Measurements from ENCODE around the gene DLEC1.

The DLEC1 gene

GRCh38 chr3:38139652-38140051 is 100.6 kb downstream of the DLEC1 start:
- H3K27ac ChIP-seq: no peak overlapping the region
- TF ChIP-seq CTCF (IDR thresholded peaks at IDR 0.05; ENCODE audit: low read depth, low read length, missing control alignments): no peak

GRCh38 chr3:38140326-38141172 is 101.5 kb downstream of the DLEC1 start:
- H3K4me3 ChIP-seq (ENCODE audit: low read depth, low read length): no peak overlapping the region
- no peak for DNase-seq
- H3K27me3 ChIP-seq (replicated peaks): no peaks in the 10 kb centered on the region
- peaks cover 2% of the 10 kb centered on the region for H3K36me3 ChIP-seq (replicated peaks)
- H3K27ac ChIP-seq: no peak overlapping the region
- TF ChIP-seq CTCF (IDR thresholded peaks at IDR 0.05; ENCODE audit: low read depth, low read length, missing control alignments): no peak
- in situ Hi-C loops (cut with HindIII; ENCODE audit: low pct_ligation_motif_present, low sequenced_read_pairs): no loop called here

More at GRCh38 chr3:38139652-38140051, 100.6 kb downstream of the DLEC1 start:
- Histone ChIP-seq H3K4me3 (ENCODE audit: low read depth, low read length) (peak overlapping the region; percentile 82), H3K36me3 (replicated peaks) (peaks cover 2% of the 10 kb centered on the region), H3K27me3 (replicated peaks) (no peaks in the 10 kb centered on the region)
- in situ Hi-C loops (cut with HindIII; ENCODE audit: low pct_ligation_motif_present, low sequenced_read_pairs): no loop called here
- DNase-seq: no peak

GRCh38 chr3:38141173-38141951 is 102.4 kb downstream of the DLEC1 start:
- Histone ChIP-seq H3K4me3 (ENCODE audit: low read depth, low read length) (no peak overlapping the region), H3K36me3 (replicated peaks) (peaks cover 2% of the 10 kb centered on the region), H3K27ac (no peak overlapping the region), H3K27me3 (replicated peaks) (no peaks in the 10 kb centered on the region)
- no peak for DNase-seq
- in situ Hi-C loops (cut with HindIII; ENCODE audit: low pct_ligation_motif_present, low sequenced_read_pairs): no loop called here
- no peak for TF ChIP-seq CTCF (IDR thresholded peaks at IDR 0.05; ENCODE audit: low read depth, low read length, missing control alignments)

GRCh38 chr3:38141952-38142273 is 102.9 kb downstream of the DLEC1 start:
- TF ChIP-seq CTCF (IDR thresholded peaks at IDR 0.05; ENCODE audit: low read depth, low read length, missing control alignments): no peak
- no peaks in the 10 kb centered on the region for H3K27me3 ChIP-seq (replicated peaks)
- H3K36me3 ChIP-seq (replicated peaks): peaks cover 2% of the 10 kb centered on the region
- DNase-seq: no peak
- H3K27ac ChIP-seq: no peak overlapping the region
- H3K4me3 ChIP-seq (ENCODE audit: low read depth, low read length): no peak overlapping the region
- in situ Hi-C loops (cut with HindIII; ENCODE audit: low pct_ligation_motif_present, low sequenced_read_pairs): no loop called here

- no peak for TF ChIP-seq CTCF (IDR thresholded peaks at IDR 0.05; ENCODE audit: low read depth, low read length, missing control alignments)
- H3K27ac ChIP-seq: no peak overlapping the region
These were observed 104.0 kb downstream of the DLEC1 start for GRCh38 chr3:38142959-38143358.

More at GRCh38 chr3:38142959-38143358, 104.0 kb downstream of the DLEC1 start:
- no peaks in the 10 kb centered on the region for H3K27me3 ChIP-seq (replicated peaks)
- in situ Hi-C loops (cut with HindIII; ENCODE audit: low pct_ligation_motif_present, low sequenced_read_pairs): no loop called here
- peaks cover 2% of the 10 kb centered on the region for H3K36me3 ChIP-seq (replicated peaks)
- no peak overlapping the region for H3K4me3 ChIP-seq (ENCODE audit: low read depth, low read length)
- no peak for DNase-seq

Data from brain microvascular endothelial cell (primary cell).